DMS153 treated with DMSO at 0.1 percent for 48 hours (cell line): Measurements from ENCODE around the gene TUBA3E.
"Not testable (repeated sequence)": the region's sequence is repeated elsewhere in the genome, so short reads cannot be mapped to it uniquely, and the experiment has no call there.

Source experiments
- DNase-seq: peaks from one replicate; lab custom pipeline; 2025; ENCODE audit not compliant: unreplicated experiment; lab: John Stamatoyannopoulos, UW

TUBA3E gene

DNA sequence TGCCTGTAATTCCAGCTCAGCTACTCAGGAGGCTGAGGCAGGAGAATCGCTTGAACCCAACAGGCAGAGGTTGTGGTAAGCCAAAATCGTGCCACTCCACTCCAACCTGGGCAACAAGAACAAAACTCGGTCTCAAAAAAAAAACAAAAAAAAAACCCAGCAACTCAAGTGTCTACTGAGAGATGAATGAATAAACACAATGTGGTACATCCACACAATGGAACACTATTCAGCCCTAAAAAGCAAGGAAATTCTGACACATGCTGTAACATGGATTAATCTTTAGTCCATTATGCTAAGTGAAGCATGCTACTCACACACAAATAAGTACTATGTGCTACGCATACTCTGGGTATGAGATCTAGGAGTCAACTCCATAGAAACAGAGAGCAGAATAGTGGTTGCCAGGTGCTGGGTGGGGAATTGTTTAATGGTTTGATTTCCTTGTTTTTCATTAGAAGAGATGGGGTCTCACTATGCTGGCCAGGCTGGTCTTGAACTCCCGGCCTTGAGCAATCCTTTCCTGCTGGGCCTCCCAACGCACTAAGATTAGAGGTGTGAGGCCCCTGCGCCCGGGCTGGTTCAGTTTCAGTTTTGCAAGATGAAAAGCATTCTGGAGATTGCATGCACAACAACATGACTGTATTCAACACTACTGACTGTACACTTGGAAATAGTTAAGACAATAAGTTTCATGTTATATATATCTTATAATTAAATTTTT lies 32.8 kb downstream of the TUBA3E start:
- no peak for DNase-seq

DNA sequence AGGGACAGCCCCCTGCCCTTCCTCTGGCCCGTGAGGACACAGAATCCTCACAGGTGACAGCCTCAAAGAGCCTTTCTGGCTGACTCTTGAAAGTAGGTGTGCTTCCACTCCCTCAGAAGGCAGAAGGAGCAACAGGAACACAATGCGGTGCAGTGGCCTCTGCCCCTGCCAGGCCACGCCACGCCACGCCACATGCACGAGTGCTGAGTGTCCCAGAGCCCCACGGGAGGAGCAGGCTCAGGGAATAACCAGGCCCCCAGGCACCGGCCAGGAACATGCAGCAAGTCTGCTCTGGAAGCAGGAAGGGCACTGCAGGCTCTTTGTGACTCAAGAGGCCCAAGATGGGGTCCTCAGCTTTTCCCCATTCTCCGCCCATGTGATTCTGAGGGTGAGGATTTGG lies 35.3 kb downstream of the TUBA3E start:
- DNase-seq = no peak

DNA sequence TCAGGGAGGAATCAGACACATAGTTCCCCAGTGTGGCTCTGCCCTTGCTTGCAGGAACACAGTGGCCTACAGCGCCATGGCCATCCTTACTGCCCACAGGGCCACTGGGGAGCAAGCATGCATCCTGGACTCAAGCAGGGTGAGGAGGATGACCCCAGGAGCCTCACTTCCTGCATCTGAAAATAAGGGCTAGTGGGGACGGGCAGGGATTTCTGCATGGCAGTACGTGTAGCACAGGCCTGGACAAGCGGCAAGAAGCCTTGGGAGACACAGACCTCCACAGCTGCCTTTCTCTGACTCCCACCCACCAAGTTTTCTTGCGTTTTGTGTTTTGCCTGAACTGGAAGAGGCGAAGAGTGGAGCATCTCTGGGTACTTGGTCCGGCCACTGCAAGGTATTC lies 35.8 kb downstream of the TUBA3E start:
- not testable (repeated sequence) for DNase-seq

DNA sequence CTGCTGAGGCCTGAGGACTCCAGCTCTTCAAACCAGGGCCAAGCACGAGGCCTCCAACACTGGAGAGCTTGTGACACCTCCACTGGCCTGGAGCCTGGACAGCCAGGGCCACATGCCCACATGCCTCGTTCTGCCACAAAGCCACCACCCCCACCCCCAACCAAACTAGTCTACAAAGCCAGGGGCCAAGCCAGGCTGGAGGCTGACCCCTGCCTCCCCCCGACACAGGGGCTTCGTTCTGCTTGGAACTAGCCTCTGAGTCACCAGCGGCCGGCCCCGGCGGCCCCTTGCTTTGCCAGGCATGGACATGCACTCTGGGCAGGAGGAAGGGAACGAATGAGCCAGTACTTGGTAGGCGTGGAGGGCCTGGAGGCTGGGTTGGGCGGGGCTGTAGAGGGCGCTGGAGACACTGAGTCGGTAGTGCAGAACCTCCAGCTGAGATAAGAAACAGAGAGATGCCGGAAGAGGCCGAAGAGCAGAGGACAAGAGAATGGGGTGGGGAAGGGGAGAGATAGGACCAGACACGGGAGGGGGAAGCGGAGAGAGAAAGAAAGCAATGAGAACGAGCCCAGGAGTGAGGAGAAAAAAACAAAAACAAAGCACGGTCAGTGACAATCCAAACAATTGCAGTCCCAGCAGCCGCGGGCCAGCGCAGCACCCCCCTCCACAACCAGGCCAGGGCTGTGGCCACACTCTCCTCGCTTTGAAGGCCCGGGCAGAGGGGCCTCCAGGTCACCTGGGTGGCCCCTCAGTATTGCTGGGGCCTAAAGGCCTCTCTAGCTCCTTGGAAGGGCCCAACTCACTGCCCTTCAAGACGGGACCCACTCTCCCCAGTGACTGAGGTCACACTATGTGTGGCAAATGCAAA lies 37.2 kb downstream of the TUBA3E start:
- DNase-seq = not testable (repeated sequence)

DNA sequence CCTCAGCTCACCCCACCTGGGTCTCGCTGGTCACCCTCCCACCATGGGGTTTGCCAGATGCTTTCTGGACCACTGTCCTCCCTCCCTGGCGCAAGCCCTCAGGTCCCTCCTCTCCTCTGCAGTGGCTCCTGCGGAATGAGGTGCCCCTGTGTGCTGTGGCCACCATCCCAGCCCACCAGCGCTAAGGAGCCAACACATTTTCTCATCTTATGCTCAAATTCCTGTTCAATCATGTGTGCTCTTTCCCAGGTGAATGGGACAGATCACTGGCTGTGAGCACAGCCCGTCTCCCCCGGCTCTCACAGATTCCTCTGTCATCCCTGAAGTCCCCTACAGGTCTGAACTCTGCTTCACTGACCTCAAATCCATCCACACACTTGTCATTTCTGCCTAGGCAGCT lies 38.1 kb downstream of the TUBA3E start:
- no peak for DNase-seq

DNA sequence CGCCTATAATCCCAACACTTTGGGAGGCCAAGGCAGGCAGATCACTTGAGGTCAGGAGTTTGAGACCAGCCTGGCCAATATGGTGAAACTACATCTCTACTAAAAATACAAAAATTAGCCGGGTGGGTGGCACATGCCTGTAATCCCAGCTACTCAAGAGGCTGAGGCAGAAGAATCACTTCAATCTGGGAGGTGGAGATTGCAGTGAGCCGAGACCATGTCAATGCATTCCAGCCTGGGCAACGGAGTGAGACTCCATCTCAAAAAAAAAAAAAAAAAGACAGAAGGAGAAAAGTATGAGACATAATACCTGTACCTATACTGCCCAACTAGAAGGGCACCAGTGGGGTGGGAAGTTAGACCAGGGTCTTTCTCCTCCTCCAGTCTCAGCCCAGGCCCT lies 38.9 kb downstream of the TUBA3E start:
- not testable (repeated sequence) for DNase-seq

DNA sequence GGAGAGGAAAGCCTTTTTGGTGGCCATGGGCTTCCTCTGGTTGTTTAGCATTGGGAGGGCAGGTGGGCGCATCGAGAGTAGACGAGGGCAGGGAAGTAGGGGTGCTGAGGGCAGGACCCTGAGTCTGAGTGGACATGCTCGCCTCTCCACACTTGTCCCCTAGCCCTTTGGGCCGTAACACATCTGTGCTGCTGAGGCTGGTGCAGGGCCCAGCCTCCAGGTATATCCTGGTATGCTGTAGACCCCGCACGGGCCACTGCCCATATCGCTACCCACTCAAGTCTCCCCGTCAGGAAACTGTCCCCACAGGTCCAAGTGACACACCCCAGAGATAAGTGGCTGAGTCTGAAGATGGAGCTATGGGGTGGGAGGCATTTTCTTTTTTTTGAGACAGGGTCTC lies 39.6 kb downstream of the TUBA3E start:
- DNase-seq = no peak

DNA sequence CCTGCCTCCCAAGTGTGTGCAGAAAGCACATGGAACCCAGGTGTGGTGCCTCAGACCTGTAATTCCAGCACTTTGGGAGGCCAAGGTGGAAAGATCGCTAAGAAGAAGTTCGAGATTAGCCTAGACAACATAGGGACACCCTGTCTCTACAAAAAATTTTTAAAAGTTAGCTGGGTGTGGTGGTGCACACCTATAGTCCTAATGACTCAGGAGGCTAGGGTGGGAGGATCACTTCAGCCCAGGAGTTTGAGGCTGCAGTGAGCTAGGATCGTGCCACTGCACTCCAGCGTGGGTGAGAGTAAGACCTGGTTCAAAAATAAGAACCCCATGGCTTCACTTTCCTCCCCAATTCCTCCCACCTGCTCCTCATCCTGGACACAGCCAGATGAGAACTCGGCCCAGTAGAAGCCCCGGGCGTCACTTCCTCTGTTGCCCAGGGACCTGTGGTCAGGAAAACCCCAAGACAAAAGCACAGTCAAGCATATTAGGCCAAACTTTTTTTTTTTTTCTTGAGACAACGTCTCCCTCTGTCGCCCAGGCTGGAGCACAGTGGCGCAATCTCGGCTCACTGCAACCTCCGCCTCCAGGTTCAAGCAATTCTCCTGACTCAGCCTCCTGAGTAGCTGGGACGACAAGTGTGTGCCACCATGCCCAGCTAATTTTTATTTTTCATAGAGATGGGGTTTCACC lies 40.3 kb downstream of the TUBA3E start:
- DNase-seq = not testable (repeated sequence)

DNA sequence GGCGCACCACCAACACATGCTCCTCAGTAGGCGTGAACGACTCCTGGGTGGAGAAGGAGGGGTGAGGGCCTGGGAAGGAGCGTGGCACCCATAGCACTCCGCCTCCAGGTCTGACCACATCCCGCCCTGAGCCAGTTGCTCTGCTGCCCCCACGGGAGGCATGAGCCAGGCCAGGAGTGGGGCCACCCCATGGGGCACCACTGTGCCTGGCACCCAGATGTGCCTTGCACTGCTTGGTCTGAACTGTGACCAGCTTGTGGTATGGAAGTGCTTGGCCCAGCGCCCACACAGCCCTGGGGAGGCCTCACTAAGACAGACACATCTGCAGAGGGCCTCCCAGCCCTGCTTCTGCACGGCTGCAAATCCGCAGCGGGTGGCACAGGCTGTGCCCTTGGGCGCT lies 40.9 kb downstream of the TUBA3E start:
- not testable (repeated sequence) for DNase-seq

DNA sequence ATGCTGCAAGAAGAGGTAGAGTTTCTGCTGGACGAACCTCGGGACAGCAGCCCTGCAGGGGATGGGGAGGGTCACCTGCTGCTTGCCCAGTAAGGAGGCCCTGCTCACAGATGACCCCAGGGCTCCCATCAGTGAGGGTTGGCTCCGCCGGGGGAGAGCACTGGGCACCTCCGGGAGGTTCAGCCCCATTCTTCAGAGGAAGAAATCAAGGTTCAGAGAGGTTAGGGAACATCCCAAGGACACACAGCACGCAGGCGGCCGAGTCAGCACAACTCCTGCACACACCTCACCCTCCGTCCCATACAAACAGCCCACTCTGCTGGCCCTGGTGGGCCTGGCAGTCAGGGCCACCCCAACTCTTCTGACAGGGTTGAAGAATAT lies 41.6 kb downstream of the TUBA3E start:
- no peak for DNase-seq

DNA sequence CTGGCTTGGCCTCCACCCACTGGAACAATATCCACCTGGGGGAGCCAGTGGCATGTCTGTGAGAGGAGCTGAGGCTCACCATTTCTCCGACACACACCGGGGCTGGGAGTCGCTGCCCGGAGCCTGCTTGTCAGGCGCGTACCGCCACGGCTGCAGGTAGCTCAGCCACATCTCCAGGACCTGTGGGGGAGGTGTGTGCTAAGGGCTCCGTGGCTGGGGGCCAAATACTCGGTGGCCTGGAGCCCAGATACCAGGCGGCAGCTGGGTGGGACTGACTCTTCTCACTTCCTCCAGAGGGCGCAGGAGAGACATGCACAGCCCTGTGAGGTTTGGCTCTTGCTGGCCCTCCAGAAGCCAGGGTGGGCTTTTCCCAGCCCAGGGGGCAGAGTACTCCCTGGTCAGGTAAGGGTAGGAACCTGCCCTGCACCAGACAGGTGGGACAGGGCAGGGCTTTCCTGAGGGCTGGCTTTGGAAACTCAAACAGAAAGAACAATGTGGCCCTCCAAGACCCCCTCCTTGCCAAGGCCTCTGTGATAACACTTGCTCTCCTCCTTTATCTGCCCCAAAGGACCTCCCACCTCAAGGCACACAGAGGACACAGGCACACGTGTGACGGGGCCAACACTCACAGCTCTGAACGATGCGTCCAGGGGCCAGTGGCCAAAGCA lies 42.1 kb downstream of the TUBA3E start:
- peak; percentile 17 for DNase-seq

DNA sequence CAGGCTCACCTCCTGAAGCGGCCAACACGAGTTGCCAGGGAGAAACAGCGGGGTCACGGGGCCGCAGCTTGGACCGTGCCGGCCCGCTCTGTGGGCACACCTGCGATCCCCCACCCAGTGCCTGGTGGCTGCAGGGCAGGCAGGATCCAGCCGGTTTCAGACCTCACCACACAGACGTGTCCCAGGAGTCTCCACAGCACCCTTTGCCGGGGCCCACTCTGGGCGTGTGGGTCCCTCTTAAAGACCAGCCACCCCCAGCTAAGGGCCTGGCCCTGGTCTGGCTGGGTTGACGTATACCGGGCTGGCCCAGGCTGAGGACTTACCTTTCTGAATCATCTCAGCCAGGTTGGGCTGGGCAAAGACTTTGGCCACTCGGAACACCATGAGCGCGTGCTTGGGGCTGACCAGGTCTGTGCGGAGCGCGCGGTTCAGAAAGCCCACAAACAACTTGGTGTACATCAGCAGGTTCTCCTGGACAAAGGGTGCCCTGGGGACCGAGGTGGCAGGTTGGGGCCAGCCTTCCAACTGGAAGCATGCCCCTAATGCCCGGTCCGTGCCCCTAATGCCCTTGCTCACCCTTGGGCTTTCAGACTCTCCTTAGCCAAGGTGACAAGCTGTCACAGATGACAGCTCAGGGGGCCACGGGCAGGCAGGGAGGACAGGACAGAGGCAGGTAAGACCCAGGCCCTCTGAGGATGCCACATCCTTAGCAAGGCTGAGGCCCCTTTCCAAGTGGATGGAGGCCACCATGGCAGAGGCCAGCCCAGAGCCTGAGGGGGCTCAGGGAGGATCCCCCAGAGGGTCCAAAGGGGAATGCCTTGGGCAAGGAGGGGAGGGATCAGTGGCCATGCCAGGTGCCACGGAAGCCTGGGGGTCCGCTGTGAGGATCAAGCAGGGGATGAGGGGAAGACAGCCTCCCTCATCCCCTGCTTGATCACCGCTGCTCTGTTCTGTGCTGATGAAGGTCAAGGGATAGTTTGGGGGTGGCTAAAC lies 43.2 kb downstream of the TUBA3E start:
- no peak for DNase-seq

DNA sequence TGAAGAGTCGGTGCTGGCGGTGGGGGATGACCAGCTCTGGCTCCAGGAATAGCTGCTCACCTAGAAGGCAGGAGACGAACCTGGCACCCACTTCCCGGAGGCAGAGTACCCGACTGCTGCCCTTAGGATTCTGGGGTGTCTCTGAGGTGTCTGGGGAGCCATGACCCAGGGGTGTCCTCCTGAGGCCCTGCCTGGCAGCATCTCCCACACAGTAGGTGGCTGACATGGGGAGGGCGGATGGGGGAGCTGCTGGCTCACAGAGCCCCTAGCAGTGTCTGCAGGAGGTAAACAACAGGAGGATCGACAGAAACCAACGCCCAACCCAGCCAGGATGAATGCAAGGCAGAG lies 43.8 kb downstream of the TUBA3E start:
- not testable (repeated sequence) for DNase-seq

DNA sequence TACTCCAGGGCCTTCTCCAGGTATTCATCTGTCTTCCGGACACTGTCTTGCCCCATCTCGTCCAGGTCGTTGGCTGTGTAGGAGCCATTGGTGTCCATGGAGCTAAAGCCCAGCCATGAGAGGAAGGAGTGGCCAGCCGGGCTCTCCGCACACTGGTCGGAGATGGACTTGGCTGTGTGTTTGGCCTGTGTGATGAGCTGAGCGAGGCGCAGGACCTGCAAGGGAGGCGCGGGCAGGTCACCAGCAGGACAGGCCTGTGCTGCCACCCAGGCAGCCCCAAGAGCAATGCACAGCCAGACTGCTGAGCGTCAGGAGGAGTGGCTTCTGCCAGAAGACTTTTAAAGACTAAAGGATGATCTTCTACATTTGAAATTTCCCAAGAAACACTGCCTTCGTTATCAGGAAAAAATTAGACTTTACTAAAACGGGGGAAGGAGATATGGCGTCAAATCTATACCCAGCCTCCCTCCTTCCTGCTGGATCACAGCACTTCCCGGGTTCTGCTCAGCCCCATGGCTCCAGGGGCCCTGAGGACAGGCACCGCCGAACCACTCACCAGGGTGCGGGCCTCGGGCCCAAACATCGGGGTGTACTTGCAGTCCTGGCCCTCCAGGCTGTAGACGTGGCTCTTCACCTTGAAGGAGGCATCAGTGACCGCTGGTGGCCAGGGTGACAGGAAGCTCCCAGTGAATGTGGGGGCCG lies 44.4 kb downstream of the TUBA3E start:
- not testable (repeated sequence) for DNase-seq

DNA sequence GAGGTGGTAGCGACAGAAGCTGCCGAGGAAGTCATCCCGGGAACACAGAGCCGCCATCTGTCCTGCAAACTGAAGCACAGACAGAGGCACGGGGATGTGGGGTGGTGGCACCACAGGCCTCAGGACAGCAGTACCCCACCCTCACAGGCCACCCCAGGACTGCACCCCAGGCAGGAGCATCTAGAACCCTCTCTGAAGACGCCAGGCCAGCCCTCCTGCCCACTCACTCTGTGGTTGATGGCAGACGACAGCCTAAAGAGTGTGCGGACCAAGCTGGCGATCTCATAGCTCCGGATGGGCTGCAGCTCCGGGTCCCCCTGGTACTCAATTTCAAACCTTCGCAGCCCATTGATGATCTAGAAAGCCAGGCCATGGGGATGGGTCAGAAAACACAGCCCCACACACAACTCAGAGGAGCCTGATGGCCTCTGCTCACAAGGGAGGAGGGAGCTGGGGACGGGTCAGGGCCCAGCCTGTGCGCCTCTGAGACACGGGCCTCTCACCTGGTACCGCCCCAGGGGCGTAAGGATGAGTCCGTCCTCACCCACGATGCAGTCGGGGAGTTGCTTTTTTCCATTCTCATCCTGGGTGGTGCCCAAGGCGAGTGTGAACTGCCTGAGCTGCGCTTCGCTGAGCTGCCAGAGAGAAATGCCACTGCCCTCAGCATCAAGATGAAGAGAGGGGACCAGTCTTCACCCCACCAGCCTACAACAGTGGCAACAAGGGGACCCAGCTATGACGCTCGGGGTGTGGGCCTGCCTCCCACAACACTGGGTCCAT lies 45.2 kb downstream of the TUBA3E start:
- DNase-seq = no peak

DNA sequence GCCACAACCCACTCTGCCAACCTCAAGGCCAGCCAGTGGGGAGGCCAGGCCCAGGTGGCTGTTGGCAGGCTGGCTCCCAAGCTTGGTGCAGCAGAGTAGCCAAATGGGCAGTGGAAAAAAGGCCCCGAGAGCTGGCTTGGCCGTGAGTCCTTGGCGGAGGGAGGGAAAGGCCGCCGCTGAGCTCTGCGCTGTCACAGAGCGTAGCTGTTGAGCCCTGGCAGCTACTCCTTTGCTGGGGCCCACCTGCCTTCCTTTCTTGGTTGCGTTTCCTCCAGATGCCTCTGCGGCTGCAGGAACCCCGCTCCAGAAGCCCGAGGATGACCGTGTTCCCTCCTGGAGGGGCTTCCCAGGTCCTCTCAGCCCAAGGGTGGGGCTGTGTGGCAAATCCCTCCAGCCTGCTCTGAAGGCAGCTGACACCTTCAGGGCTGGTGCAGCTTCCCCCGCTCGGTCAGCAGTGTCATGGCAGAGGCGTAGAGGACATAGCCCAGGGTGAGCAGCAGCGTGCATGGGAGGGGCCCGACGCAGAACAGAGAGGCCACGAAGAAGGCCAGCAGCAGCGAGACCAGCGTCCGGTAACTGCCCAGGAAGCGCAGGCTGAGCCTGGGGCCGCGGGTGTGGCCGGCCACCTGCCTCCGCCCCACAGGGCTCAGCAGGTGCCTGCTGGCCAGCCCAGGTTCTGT lies 46.0 kb downstream of the TUBA3E start:
- not testable (repeated sequence) for DNase-seq

DNA sequence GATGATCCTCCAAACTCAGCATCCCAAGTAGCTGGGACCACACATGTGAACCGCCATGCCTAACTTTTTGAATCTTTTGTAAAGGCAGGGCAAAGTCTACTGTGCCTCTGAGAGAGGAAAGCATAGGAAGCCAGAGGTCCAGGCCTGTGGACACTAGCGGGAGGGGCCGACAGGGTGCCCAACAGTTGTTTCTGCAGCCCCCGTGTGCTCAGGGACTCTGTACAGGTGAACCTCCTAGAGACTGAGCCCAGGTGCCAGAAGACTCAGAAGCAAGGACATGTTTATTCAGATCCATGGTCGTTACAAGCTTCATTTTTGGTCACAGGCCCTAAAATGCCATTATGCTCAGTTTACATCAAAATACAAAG lies 47.1 kb downstream of the TUBA3E start:
- DNase-seq = not testable (repeated sequence)
